ENCODE results near the gene HSPB9.
A peak's percentile ranks its signal among the peaks of the same experiment; 100 is the strongest.
"Not testable (repeated sequence)": the region's sequence is repeated elsewhere in the genome, so short reads cannot be mapped to it uniquely, and the experiment has no call there.

HSPB9 gene

GRCh38 chr17:42131981-42132432 lies 9.4 kb downstream of the HSPB9 start:
- TF ChIP-seq ZFX (IDR thresholded peaks at IDR 0.05), result no peak
- TF ChIP-seq CTCF (conservative IDR thresholded peaks at IDR 0.05), result no peak

GRCh38 chr17:42132941-42133340 lies 10.3 kb downstream of the HSPB9 start:
- no peak for TF ChIP-seq CTCF (conservative IDR thresholded peaks at IDR 0.05)
- no peak for TF ChIP-seq ZFX (IDR thresholded peaks at IDR 0.05)
- no peak overlapping the region for H3K27ac ChIP-seq

More at GRCh38 chr17:42131981-42132432, 9.4 kb downstream of the HSPB9 start:
- no peak overlapping the region for H3K27ac ChIP-seq

- H3K27ac ChIP-seq, result peak overlapping the region; percentile 93
- no peak for TF ChIP-seq CTCF (conservative IDR thresholded peaks at IDR 0.05)
- no peak for TF ChIP-seq ZFX (IDR thresholded peaks at IDR 0.05)
Observed at GRCh38 chr17:42133461-42134041, 10.9 kb downstream of the HSPB9 start.

GRCh38 chr17:42135151-42135550 lies 12.5 kb downstream of the HSPB9 start:
- H3K27ac ChIP-seq, result peak overlapping the region; percentile 93
- no peak for TF ChIP-seq ZFX (IDR thresholded peaks at IDR 0.05)

GRCh38 chr17:42135664-42136653 lies 13.4 kb downstream of the HSPB9 start:
- H3K27ac ChIP-seq, result peak overlapping the region; percentile 93

GRCh38 chr17:42136654-42137051 lies 14.0 kb downstream of the HSPB9 start:
- no peak for TF ChIP-seq CTCF (conservative IDR thresholded peaks at IDR 0.05)
- no peak for TF ChIP-seq ZFX (IDR thresholded peaks at IDR 0.05)

More at GRCh38 chr17:42135664-42136653, 13.4 kb downstream of the HSPB9 start:
- TF ChIP-seq CTCF (conservative IDR thresholded peaks at IDR 0.05), result no peak
- no peak for TF ChIP-seq ZFX (IDR thresholded peaks at IDR 0.05)

GRCh38 chr17:42138749-42139492 lies 16.3 kb downstream of the HSPB9 start:
- TF ChIP-seq CTCF (conservative IDR thresholded peaks at IDR 0.05) (no peak), ZFX (IDR thresholded peaks at IDR 0.05) (no peak)
- peak overlapping the region; percentile 10 for H3K27ac ChIP-seq

More at GRCh38 chr17:42136654-42137051, 14.0 kb downstream of the HSPB9 start:
- peak overlapping the region; percentile 93 for H3K27ac ChIP-seq

GRCh38 chr17:42140690-42141089 lies 18.1 kb downstream of the HSPB9 start:
- not testable (repeated sequence) for H3K27ac ChIP-seq

All from C4-2B (cell line).